ENCODE measurements around the gene TMEM236.

TMEM236 gene

GRCh38 chr10:17736223-17736622, 15.8 kb upstream of the TMEM236 start:
- no peak for TF ChIP-seq CTCF (IDR thresholded peaks at IDR 0.05; ENCODE audit: insufficient read depth, low read length, missing control alignments)
- no peak for DNase-seq (ENCODE audit: low read depth, low spot score)
- H3K4me3 ChIP-seq (ENCODE audit: low read depth, low read length): no peak overlapping the region
- ChIA-PET POLR2A (no interaction called here), CTCF (interaction anchor here (1.0 to 4.3 kb wide), 29 partner anchors 9 to 502 kb away, joined by 3 to 36 read pairs (median 7); partner anchors contain the start of genes HACD1 and TMEM236)

- ChIA-PET CTCF (interaction anchor here (0.7 to 4.3 kb wide), 43 partner anchors 8 to 908 kb away, joined by 3 to 36 read pairs (median 5); partner anchors contain the start of genes HACD1 and TMEM236), POLR2A (no interaction called here)
- no peak overlapping the region for H3K4me3 ChIP-seq (ENCODE audit: low read depth, low read length)
- DNase-seq (ENCODE audit: low read depth, low spot score): no peak
- TF ChIP-seq CTCF (IDR thresholded peaks at IDR 0.05; ENCODE audit: insufficient read depth, low read length, missing control alignments): peak; percentile 26
Observed at GRCh38 chr10:17737027-17737965, 14.7 kb upstream of the TMEM236 start.

- DNase-seq (ENCODE audit: low read depth, low spot score): no peak
- ChIA-PET CTCF (interaction anchor here (1.4 to 2.7 kb wide), 2 partner anchors 11 to 139 kb away, joined by 4 to 8 read pairs; no protein-coding TSS in a partner anchor), POLR2A (no interaction called here)
- H3K4me3 ChIP-seq (ENCODE audit: low read depth, low read length): no peak overlapping the region
- TF ChIP-seq CTCF (IDR thresholded peaks at IDR 0.05; ENCODE audit: insufficient read depth, low read length, missing control alignments): no peak
Observed at GRCh38 chr10:17740668-17741067, 11.3 kb upstream of the TMEM236 start.

GRCh38 chr10:17742918-17743317, 9.1 kb upstream of the TMEM236 start:
- CTCF ChIA-PET: interaction anchor here (0.7 to 4.5 kb wide), 32 partner anchors 9 to 915 kb away, joined by 3 to 46 read pairs (median 4); partner anchors contain the start of genes HACD1, STAM and TMEM236
- POLR2A ChIA-PET: no interaction called here
- DNase-seq (ENCODE audit: low read depth, low spot score): no peak
- TF ChIP-seq CTCF (IDR thresholded peaks at IDR 0.05; ENCODE audit: insufficient read depth, low read length, missing control alignments): peak; percentile 70
- no peak overlapping the region for H3K4me3 ChIP-seq (ENCODE audit: low read depth, low read length)

GRCh38 chr10:17743437-17743836, 8.6 kb upstream of the TMEM236 start:
- H3K4me3 ChIP-seq (ENCODE audit: low read depth, low read length): no peak overlapping the region
- ChIA-PET POLR2A (no interaction called here), CTCF (interaction anchor here (0.7 to 4.5 kb wide), 16 partner anchors 9 to 899 kb away, joined by 3 to 46 read pairs (median 4); partner anchors contain the start of genes HACD1, STAM and TMEM236)
- no peak for DNase-seq (ENCODE audit: low read depth, low spot score)
- TF ChIP-seq CTCF (IDR thresholded peaks at IDR 0.05; ENCODE audit: insufficient read depth, low read length, missing control alignments): no peak

- no peak overlapping the region for H3K4me3 ChIP-seq (ENCODE audit: low read depth, low read length)
- ChIA-PET POLR2A (no interaction called here), CTCF (interaction anchor here (1.0 to 4.5 kb wide), 15 partner anchors 7 to 900 kb away, joined by 3 to 46 read pairs (median 5); partner anchors contain the start of genes HACD1 and STAM)
- TF ChIP-seq CTCF (IDR thresholded peaks at IDR 0.05; ENCODE audit: insufficient read depth, low read length, missing control alignments): no peak
- no peak for DNase-seq (ENCODE audit: low read depth, low spot score)
Observed at GRCh38 chr10:17744341-17744861, 7.6 kb upstream of the TMEM236 start.

All from AG04449 (cell line).